Activated CD8-positive, alpha-beta T cell treated with anti-CD3 and anti-CD28 coated beads, Interleukin-2, amount 10 ng/mL, durations not matched to agents 7 days and 5 days (primary cell): Measurements from ENCODE around the gene PDIA2. TPM values are rescaled to one million over a fixed set of nuclear protein-coding genes. Genes with fewer than 3 reads are reported as not detected.
"Not testable (repeated sequence)": the region's sequence is repeated elsewhere in the genome, so short reads cannot be mapped to it uniquely, and the experiment has no call there.

Experiments used
- ATAC-seq: fragments of 150-1000 bp; cut with Tn5 transposase; one replicate; pipeline ENCODE4 v1.10.0; 2021; ENCODE audit warnings: moderate library complexity
- CTCF ChIA-PET: fragments of 350-600 bp; sonication (Branson Sonifier 250); formaldehyde crosslinking; loops from one replicate; lab custom pipeline; 2021; ENCODE audit warnings: antibody characterized with exemption; lab: Charles Lee
- POLR2A ChIA-PET: fragments of 350-600 bp; sonication (Branson Sonifier 250); formaldehyde crosslinking; loops from one replicate; lab custom pipeline; 2021; ENCODE audit warnings: antibody characterized with exemption; lab: Charles Lee
- DNase-seq: peaks from one replicate; pipeline ENCODE4 v3.0.0-alpha.2; 2020
- H3K27ac Mint-ChIP-seq: one replicate; pipeline ENCODE4 v1.8.0; 2021; ENCODE audit warnings: mild to moderate bottlenecking, mixed read lengths
- H3K27me3 Mint-ChIP-seq: one replicate; pipeline ENCODE4 v1.8.0; 2021; ENCODE audit warnings: low read depth, mixed read lengths
- H3K36me3 Mint-ChIP-seq: one replicate; pipeline ENCODE4 v1.8.0; 2021; ENCODE audit warnings: low read depth, mixed read lengths
- H3K4me1 Mint-ChIP-seq: one replicate; pipeline ENCODE4 v1.8.0; 2021; ENCODE audit warnings: low read depth, mixed read lengths
- H3K4me3 Mint-ChIP-seq: one replicate; pipeline ENCODE4 v1.8.0; 2021; ENCODE audit warnings: mild to moderate bottlenecking, mixed read lengths
- H3K9me3 Mint-ChIP-seq: one replicate; pipeline ENCODE4 v1.8.0; 2022; ENCODE audit warnings: mixed read lengths; ENCODE audit not compliant: insufficient read depth
- total RNA-seq, 2 experiments: library from RNA; stranded (reverse); gene quantifications; one replicate each; pipeline ENCODE4 v1.2.3, GENCODE V29; 2021

Gene PDIA2
- total RNA-seq, 2 experiments from 2014 or later, result not detected

DNA sequence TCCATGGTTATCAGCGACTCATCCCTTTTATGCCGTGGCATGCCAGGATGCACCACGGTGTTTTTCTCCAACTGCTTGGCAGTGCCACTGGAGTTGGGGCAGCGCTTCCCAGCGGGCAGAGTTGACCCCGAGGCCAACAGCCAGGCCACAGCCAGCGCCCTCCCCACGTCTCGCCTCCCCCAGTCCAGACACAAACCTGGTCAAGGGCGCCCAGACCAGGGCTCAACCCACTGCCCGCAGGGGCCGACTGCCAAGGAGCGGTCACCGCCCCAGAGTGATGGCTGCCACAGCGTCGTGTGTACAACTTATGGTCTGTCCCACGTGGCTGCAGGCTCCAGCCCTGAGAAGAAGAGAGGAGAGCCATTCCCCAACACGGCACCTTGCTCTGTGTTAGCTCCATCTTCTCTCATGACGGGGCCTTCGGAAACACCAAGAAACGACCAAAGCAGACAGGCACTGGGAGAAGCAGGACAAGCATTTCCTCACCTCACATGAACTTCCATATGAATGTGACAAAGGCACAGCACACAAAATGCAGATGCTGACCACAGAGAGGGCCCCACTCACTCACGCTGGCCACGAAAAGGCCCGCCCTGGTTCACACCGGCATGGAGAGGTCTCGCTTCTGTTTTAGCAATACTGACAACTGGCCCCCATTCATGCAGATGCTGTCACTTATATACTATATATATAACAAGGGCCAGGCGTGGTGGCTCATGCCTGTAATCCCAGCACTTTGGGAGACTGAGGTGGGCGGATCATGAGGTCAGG is 42.6 kb downstream of the PDIA2 start:
- DNase-seq (no peak), ATAC-seq (no peak)
- CTCF ChIA-PET, result interaction anchor here (0.8 to 1.5 kb wide), 2 partner anchors 12 to 90 kb away, joined by 3 to 4 read pairs; partner anchors contain the start of gene FAM234A
- H3K9me3 Mint-ChIP-seq, result no peaks in the 10 kb centered on the region
- H3K36me3 Mint-ChIP-seq, result peaks cover 12% of the 10 kb centered on the region
- no peaks in the 10 kb centered on the region for H3K27me3 Mint-ChIP-seq
- peak overlapping the region; percentile 75 for H3K27ac Mint-ChIP-seq
- peaks cover 36% of the 10 kb centered on the region for H3K4me1 Mint-ChIP-seq
- POLR2A ChIA-PET, result interaction anchor here (1.5 to 1.6 kb wide), 2 partner anchors 26 to 91 kb away, joined by 4 to 5 read pairs; partner anchors contain the start of genes AXIN1 and FAM234A
- peak overlapping the region; percentile 57 for H3K4me3 Mint-ChIP-seq

- Mint-ChIP-seq H3K9me3 (no peaks in the 10 kb centered on the region), H3K36me3 (peaks cover 4% of the 10 kb centered on the region), H3K4me1 (peaks cover 20% of the 10 kb centered on the region), H3K27ac (no peak overlapping the region), H3K4me3 (no peak overlapping the region), H3K27me3 (no peaks in the 10 kb centered on the region)
- DNase-seq (no peak), ATAC-seq (no peak)
- CTCF ChIA-PET, result no interaction called here
- POLR2A ChIA-PET, result no interaction called here
Measured at GRCh38 chr16:330741-331140, 47.8 kb downstream of the PDIA2 start.

DNA sequence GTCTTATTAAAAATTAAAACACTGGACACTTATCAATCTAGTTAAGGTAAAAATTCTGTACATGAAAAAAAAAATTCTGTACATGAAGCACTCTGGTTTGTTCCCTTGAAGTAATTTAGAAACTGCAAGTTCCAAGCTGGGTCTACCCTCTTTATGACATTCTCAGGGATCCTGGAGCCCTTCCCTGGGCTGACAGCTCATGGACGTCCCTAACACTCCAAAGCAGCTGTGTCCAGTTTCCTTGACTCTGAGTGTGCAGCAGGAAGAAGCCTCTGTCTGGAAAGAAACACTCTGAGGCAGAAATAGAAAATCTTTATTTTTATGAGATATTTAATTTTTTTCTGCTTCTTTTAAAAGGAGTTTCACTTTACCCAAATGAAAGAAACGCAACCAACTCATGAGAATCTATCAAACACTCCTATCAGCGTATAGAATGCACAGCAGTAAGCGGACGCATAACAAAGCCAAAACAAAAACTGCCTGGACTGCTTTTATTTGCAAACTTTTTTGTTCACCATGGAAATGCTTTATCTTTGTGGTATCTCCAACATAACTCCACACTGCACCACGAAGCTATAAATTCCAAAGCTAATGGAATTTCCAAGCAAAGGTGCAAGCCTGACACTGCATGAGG is 48.3 kb downstream of the PDIA2 start:
- H3K36me3 Mint-ChIP-seq, POLR2A ChIA-PET: not testable (repeated sequence)
- peaks cover 21% of the 10 kb centered on the region for H3K4me1 Mint-ChIP-seq

DNA sequence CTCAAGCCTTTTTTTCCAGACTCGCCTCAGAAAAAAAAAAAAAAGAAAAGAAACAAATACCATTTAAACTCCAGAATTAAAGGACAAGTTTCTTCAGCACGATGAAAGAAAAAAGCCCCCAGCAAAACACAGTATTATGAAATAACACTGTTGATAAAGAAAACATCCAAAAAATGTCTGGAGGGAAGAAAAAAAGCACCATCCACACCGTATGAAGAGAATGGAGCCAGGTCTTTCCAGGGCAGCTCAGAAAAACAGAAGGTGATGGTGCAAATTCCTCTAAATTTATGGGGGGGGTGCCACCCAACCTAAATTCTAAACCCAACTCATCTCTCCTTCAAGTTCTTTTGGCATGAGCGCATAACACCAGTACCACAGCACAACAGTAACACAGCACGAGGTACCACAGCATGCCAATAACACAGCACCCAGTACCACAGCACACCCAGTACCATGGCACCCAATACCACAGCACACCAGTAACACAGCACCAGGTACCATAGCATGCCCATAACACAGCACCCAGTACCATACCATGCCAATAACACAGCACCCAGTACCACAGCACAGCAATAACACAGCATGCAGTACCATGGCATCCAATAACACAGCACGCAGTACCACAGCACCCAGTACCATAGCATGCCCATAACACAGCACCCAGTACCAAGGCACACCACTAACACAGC is 50.6 kb downstream of the PDIA2 start:
- DNase-seq (no peak), ATAC-seq (no peak)
- CTCF ChIA-PET, result no interaction called here
- Mint-ChIP-seq H3K4me3 (no peak overlapping the region), H3K27ac (no peak overlapping the region), H3K4me1 (peaks cover 10% of the 10 kb centered on the region), H3K36me3 (peaks cover 4% of the 10 kb centered on the region), H3K27me3 (no peaks in the 10 kb centered on the region), H3K9me3 (no peaks in the 10 kb centered on the region)
- POLR2A ChIA-PET, result no interaction called here

More for the DNA sequence above, 48.3 kb downstream of the PDIA2 start:
- H3K27me3 Mint-ChIP-seq, CTCF ChIA-PET, ATAC-seq, H3K9me3 Mint-ChIP-seq, H3K4me3 Mint-ChIP-seq, DNase-seq, H3K27ac Mint-ChIP-seq: not testable (repeated sequence)

- not testable (repeated sequence) for H3K27ac Mint-ChIP-seq
Measured at GRCh38 chr16:334164-334832, 51.3 kb downstream of the PDIA2 start.

DNA sequence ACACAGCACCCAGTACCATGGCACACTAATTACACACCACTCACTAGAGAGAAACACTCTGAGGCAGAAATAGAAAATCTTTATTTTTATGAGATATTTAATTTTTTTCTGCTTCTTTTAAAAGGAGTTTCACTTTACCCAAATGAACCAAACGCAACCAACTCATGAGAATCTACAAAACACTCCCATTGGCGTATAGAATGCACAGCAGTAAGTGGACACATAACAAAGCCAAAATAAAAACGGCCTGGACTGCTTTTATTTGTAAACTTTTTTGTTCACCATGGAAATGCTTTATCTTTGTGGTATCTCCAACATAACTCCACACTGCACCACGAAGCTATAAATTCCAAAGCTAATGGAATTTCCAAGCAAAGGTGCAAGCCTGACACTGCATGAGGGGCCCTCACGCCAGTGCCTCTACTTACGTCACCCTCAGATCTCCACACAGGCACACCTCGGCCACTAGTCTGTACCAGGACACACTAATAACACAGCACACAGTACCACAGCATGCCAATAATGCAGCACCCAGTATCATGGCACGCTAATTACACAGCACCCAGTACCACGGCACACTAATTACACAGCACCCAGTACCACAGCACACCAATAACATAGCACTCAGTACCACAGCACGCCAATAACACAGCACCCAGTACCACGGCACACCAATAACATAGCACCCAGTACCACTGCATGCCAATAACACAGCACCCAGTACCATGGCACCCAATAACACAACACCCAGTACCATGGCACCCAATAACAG is 52.1 kb downstream of the PDIA2 start:
- H3K4me3 Mint-ChIP-seq, H3K27me3 Mint-ChIP-seq, H3K9me3 Mint-ChIP-seq, ATAC-seq, H3K27ac Mint-ChIP-seq, CTCF ChIA-PET, H3K36me3 Mint-ChIP-seq, POLR2A ChIA-PET, DNase-seq: not testable (repeated sequence)
- H3K4me1 Mint-ChIP-seq, result peaks cover 19% of the 10 kb centered on the region

More at GRCh38 chr16:334164-334832, 51.3 kb downstream of the PDIA2 start:
- H3K4me3 Mint-ChIP-seq, CTCF ChIA-PET, DNase-seq, POLR2A ChIA-PET, H3K9me3 Mint-ChIP-seq, ATAC-seq, H3K36me3 Mint-ChIP-seq, H3K27me3 Mint-ChIP-seq: not testable (repeated sequence)
- H3K4me1 Mint-ChIP-seq, result peaks cover 14% of the 10 kb centered on the region

DNA sequence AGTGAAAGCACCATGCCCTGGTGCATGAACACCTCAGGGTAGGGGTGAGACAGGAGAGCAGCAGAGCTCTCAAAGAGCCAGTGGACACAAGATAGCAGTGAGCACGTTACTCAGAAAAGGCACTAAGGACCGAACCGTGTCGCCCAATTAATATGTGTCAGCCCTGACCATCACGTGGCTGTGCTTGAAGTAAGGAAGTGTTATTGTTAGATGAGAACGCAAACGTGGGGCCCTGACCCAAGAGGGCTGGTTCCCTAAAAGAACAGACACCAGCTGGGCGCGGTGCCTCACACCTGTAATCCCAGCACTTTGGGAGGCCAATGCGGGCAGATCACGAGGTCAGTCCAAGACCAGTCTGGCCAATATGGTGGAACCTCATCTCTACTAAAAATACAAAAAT is 53.3 kb downstream of the PDIA2 start:
- Mint-ChIP-seq H3K36me3 (peaks cover 10% of the 10 kb centered on the region), H3K4me1 (peaks cover 27% of the 10 kb centered on the region), H3K27ac (no peak overlapping the region), H3K9me3 (no peaks in the 10 kb centered on the region), H3K4me3 (no peak overlapping the region), H3K27me3 (no peaks in the 10 kb centered on the region)
- ChIA-PET CTCF (no interaction called here), POLR2A (no interaction called here)
- DNase-seq, result no peak
- ATAC-seq, result no peak

Other genes with a start within 250 kb of the PDIA2 start
- gene POLR3K, start 229.6 kb upstream of the PDIA2 start, total RNA-seq, result 10 to 100 TPM; 47.7 to 48.2 TPM
- gene SNRNP25, start 229.3 kb upstream of the PDIA2 start, total RNA-seq, result 10 to 100 TPM; 62.3 to 63.2 TPM
- under 1 TPM in 1 of 2 experiments, not detected in 1; 0.40 TPM for gene RHBDF1, start 210.5 kb upstream of the PDIA2 start, total RNA-seq
- 10 to 100 TPM; 48.6 to 49.3 TPM for gene MPG, start 204.9 kb upstream of the PDIA2 start, total RNA-seq
- gene NPRL3, start 144.5 kb upstream of the PDIA2 start, total RNA-seq, result 10 to 100 TPM; 30.8 to 36.8 TPM
- gene HBZ, start 130.5 kb upstream of the PDIA2 start, total RNA-seq, result not detected
- not detected for gene HBM, start 117.2 kb upstream of the PDIA2 start, total RNA-seq
- not detected for gene HBA2, start 110.3 kb upstream of the PDIA2 start, total RNA-seq
- not detected for gene HBA1, start 106.5 kb upstream of the PDIA2 start, total RNA-seq
- gene HBQ1, start 102.7 kb upstream of the PDIA2 start, total RNA-seq, result not detected
- gene LUC7L, start 53.7 kb upstream of the PDIA2 start, total RNA-seq, result 10 to 100 TPM; 56.1 to 58.4 TPM
- 10 to 100 TPM; 10.9 to 11.8 TPM for gene FAM234A, start 48.3 kb upstream of the PDIA2 start, total RNA-seq
- not detected for gene RGS11, start 7.2 kb upstream of the PDIA2 start, total RNA-seq
- not detected for gene ARHGDIG, start 2.6 kb upstream of the PDIA2 start, total RNA-seq
- gene AXIN1, start 69.6 kb downstream of the PDIA2 start, total RNA-seq, result 10 to 100 TPM; 25.1 to 26.1 TPM
- 10 to 100 TPM; 95.3 to 95.8 TPM for gene MRPL28, start 87.4 kb downstream of the PDIA2 start, total RNA-seq
- 10 to 100 TPM; 80.6 to 85.8 TPM for gene PGAP6, start 98.8 kb downstream of the PDIA2 start, total RNA-seq
- 1 to 10 TPM; 5.2 to 6.8 TPM for gene NME4, start 114.0 kb downstream of the PDIA2 start, total RNA-seq
- gene DECR2, start 118.7 kb downstream of the PDIA2 start, total RNA-seq, result 1 to 10 TPM; 4.7 to 6.3 TPM
- gene RAB11FIP3, start 142.5 kb downstream of the PDIA2 start, total RNA-seq, result 10 to 100 TPM; 20.7 to 23.4 TPM
- 10 to 100 TPM; 85.3 to 93.0 TPM for gene CAPN15, start 244.5 kb downstream of the PDIA2 start, total RNA-seq